ENCODE data around the gene ZNF296.

The ZNF296 gene

GRCh38 chr19:45070214-45070613, 6.1 kb downstream of the ZNF296 start:
- Histone ChIP-seq H3K4me1 (ENCODE audit: control insufficient read depth, insufficient read depth, low read length, unreplicated experiment) (no peaks in the 10 kb centered on the region), H3K36me3 (ENCODE audit: insufficient read depth, low read length) (no peaks in the 10 kb centered on the region), H3K4me3 (ENCODE audit: low read depth, low read length) (no peak overlapping the region), H3K27me3 (ENCODE audit: insufficient read depth, low read length) (no peaks in the 10 kb centered on the region), H3K79me2 (ENCODE audit: control insufficient read depth, insufficient read depth, low read length, unreplicated experiment) (no peaks in the 10 kb centered on the region), H2AFZ (ENCODE audit: low read length, unreplicated experiment) (no peak overlapping the region), H3K27ac (ENCODE audit: low read depth, low read length) (no peak overlapping the region)

GRCh38 chr19:45069056-45069455, 7.2 kb downstream of the ZNF296 start:
- H3K79me2 ChIP-seq (ENCODE audit: control insufficient read depth, insufficient read depth, low read length, unreplicated experiment): no peaks in the 10 kb centered on the region
- H3K36me3 ChIP-seq (ENCODE audit: insufficient read depth, low read length): no peaks in the 10 kb centered on the region
- no peaks in the 10 kb centered on the region for H3K27me3 ChIP-seq (ENCODE audit: insufficient read depth, low read length)
- H3K27ac ChIP-seq (ENCODE audit: low read depth, low read length): no peak overlapping the region
- no peaks in the 10 kb centered on the region for H3K4me1 ChIP-seq (ENCODE audit: control insufficient read depth, insufficient read depth, low read length, unreplicated experiment)
- no peak overlapping the region for H3K4me3 ChIP-seq (ENCODE audit: low read depth, low read length)
- H2AFZ ChIP-seq (ENCODE audit: low read length, unreplicated experiment): no peak overlapping the region

GRCh38 chr19:45068041-45068440, 8.2 kb downstream of the ZNF296 start:
- Histone ChIP-seq H2AFZ (ENCODE audit: low read length, unreplicated experiment) (no peak overlapping the region), H3K36me3 (ENCODE audit: insufficient read depth, low read length) (no peaks in the 10 kb centered on the region), H3K4me1 (ENCODE audit: control insufficient read depth, insufficient read depth, low read length, unreplicated experiment) (no peaks in the 10 kb centered on the region), H3K4me3 (ENCODE audit: low read depth, low read length) (no peak overlapping the region), H3K27me3 (ENCODE audit: insufficient read depth, low read length) (no peaks in the 10 kb centered on the region), H3K27ac (ENCODE audit: low read depth, low read length) (no peak overlapping the region), H3K79me2 (ENCODE audit: control insufficient read depth, insufficient read depth, low read length, unreplicated experiment) (no peaks in the 10 kb centered on the region)

- Histone ChIP-seq H3K27me3 (ENCODE audit: insufficient read depth, low read length) (no peaks in the 10 kb centered on the region), H3K27ac (ENCODE audit: low read depth, low read length) (no peak overlapping the region), H2AFZ (ENCODE audit: low read length, unreplicated experiment) (no peak overlapping the region), H3K79me2 (ENCODE audit: control insufficient read depth, insufficient read depth, low read length, unreplicated experiment) (no peaks in the 10 kb centered on the region), H3K4me1 (ENCODE audit: control insufficient read depth, insufficient read depth, low read length, unreplicated experiment) (no peaks in the 10 kb centered on the region), H3K36me3 (ENCODE audit: insufficient read depth, low read length) (no peaks in the 10 kb centered on the region), H3K4me3 (ENCODE audit: low read depth, low read length) (no peak overlapping the region)
These were observed 9.2 kb downstream of the ZNF296 start for GRCh38 chr19:45066921-45067661.

GRCh38 chr19:45063851-45064801, 12.2 kb downstream of the ZNF296 start:
- Histone ChIP-seq H3K36me3 (ENCODE audit: insufficient read depth, low read length) (no peaks in the 10 kb centered on the region; the same call in 1 of the 2 replicates), H3K4me1 (ENCODE audit: control insufficient read depth, insufficient read depth, low read length, unreplicated experiment) (peaks cover 6% of the 10 kb centered on the region), H2AFZ (ENCODE audit: low read length, unreplicated experiment) (no peak overlapping the region), H3K27ac (ENCODE audit: low read depth, low read length) (no peak overlapping the region), H3K27me3 (ENCODE audit: insufficient read depth, low read length) (no peaks in the 10 kb centered on the region), H3K4me3 (ENCODE audit: low read depth, low read length) (no peak overlapping the region), H3K79me2 (ENCODE audit: control insufficient read depth, insufficient read depth, low read length, unreplicated experiment) (no peaks in the 10 kb centered on the region)

- H3K36me3 ChIP-seq (ENCODE audit: insufficient read depth, low read length): no peaks in the 10 kb centered on the region; the same call in 1 of the 2 replicates
- no peaks in the 10 kb centered on the region for H3K27me3 ChIP-seq (ENCODE audit: insufficient read depth, low read length)
- peaks cover 6% of the 10 kb centered on the region for H3K4me1 ChIP-seq (ENCODE audit: control insufficient read depth, insufficient read depth, low read length, unreplicated experiment)
- H3K79me2 ChIP-seq (ENCODE audit: control insufficient read depth, insufficient read depth, low read length, unreplicated experiment): no peaks in the 10 kb centered on the region
- H2AFZ ChIP-seq (ENCODE audit: low read length, unreplicated experiment): no peak overlapping the region
- no peak overlapping the region for H3K27ac ChIP-seq (ENCODE audit: low read depth, low read length)
- no peak overlapping the region for H3K4me3 ChIP-seq (ENCODE audit: low read depth, low read length)
These were observed 14.3 kb downstream of the ZNF296 start for GRCh38 chr19:45061965-45062364.

- Histone ChIP-seq H2AFZ (ENCODE audit: low read length, unreplicated experiment) (no peak overlapping the region), H3K4me3 (ENCODE audit: low read depth, low read length) (no peak overlapping the region), H3K27ac (ENCODE audit: low read depth, low read length) (no peak overlapping the region), H3K4me1 (ENCODE audit: control insufficient read depth, insufficient read depth, low read length, unreplicated experiment) (peaks cover 6% of the 10 kb centered on the region), H3K79me2 (ENCODE audit: control insufficient read depth, insufficient read depth, low read length, unreplicated experiment) (no peaks in the 10 kb centered on the region), H3K36me3 (ENCODE audit: insufficient read depth, low read length) (no peaks in the 10 kb centered on the region; the same call in 1 of the 2 replicates), H3K27me3 (ENCODE audit: insufficient read depth, low read length) (no peaks in the 10 kb centered on the region)
These were observed 16.9 kb downstream of the ZNF296 start for GRCh38 chr19:45059258-45059965.

GRCh38 chr19:45058622-45059159, 17.6 kb downstream of the ZNF296 start:
- no peak overlapping the region for H3K4me3 ChIP-seq (ENCODE audit: low read depth, low read length)
- H3K4me1 ChIP-seq (ENCODE audit: control insufficient read depth, insufficient read depth, low read length, unreplicated experiment): peaks cover 6% of the 10 kb centered on the region
- H3K79me2 ChIP-seq (ENCODE audit: control insufficient read depth, insufficient read depth, low read length, unreplicated experiment): no peaks in the 10 kb centered on the region
- no peaks in the 10 kb centered on the region; the same call in 1 of the 2 replicates for H3K36me3 ChIP-seq (ENCODE audit: insufficient read depth, low read length)
- H3K27me3 ChIP-seq (ENCODE audit: insufficient read depth, low read length): no peaks in the 10 kb centered on the region
- H3K27ac ChIP-seq (ENCODE audit: low read depth, low read length): no peak overlapping the region
- no peak overlapping the region for H2AFZ ChIP-seq (ENCODE audit: low read length, unreplicated experiment)

- Histone ChIP-seq H3K27me3 (ENCODE audit: insufficient read depth, low read length) (no peaks in the 10 kb centered on the region), H3K79me2 (ENCODE audit: control insufficient read depth, insufficient read depth, low read length, unreplicated experiment) (no peaks in the 10 kb centered on the region), H2AFZ (ENCODE audit: low read length, unreplicated experiment) (no peak overlapping the region), H3K4me1 (ENCODE audit: control insufficient read depth, insufficient read depth, low read length, unreplicated experiment) (peaks cover 6% of the 10 kb centered on the region), H3K4me3 (ENCODE audit: low read depth, low read length) (no peak overlapping the region), H3K27ac (ENCODE audit: low read depth, low read length) (no peak overlapping the region), H3K36me3 (ENCODE audit: insufficient read depth, low read length) (no peaks in the 10 kb centered on the region; the same call in 1 of the 2 replicates)
These were observed 18.8 kb downstream of the ZNF296 start for GRCh38 chr19:45057444-45057843.

GRCh38 chr19:45056831-45057230, 19.4 kb downstream of the ZNF296 start:
- H3K36me3 ChIP-seq (ENCODE audit: insufficient read depth, low read length): no peaks in the 10 kb centered on the region; the same call in 1 of the 2 replicates
- H2AFZ ChIP-seq (ENCODE audit: low read length, unreplicated experiment): no peak overlapping the region
- H3K27ac ChIP-seq (ENCODE audit: low read depth, low read length): no peak overlapping the region
- peaks cover 6% of the 10 kb centered on the region for H3K4me1 ChIP-seq (ENCODE audit: control insufficient read depth, insufficient read depth, low read length, unreplicated experiment)
- H3K79me2 ChIP-seq (ENCODE audit: control insufficient read depth, insufficient read depth, low read length, unreplicated experiment): no peaks in the 10 kb centered on the region
- no peaks in the 10 kb centered on the region for H3K27me3 ChIP-seq (ENCODE audit: insufficient read depth, low read length)
- H3K4me3 ChIP-seq (ENCODE audit: low read depth, low read length): no peak overlapping the region
